CD14-positive monocyte (primary cell): ENCODE measurements around the gene RFX4. TPM values are rescaled to one million over a fixed set of nuclear protein-coding genes. Genes with fewer than 3 reads are reported as not detected.

Experiments used
- DNase-seq, 3 donors: peaks; one replicate each; pipeline ENCODE4 v3.0.0-alpha.2; 2011 to 2022
- H2AFZ ChIP-seq: 2 replicates; pipeline ENCODE4 v1.6.0; 2012; ENCODE audit warnings: mild to moderate bottlenecking, low read depth, low read length, inconsistent platforms; ENCODE audit not compliant: insufficient read depth, poor library complexity, severe bottlenecking
- H3K27ac ChIP-seq, 2 donors: 1 replicate in 1 of 2; 2 replicates in 1 of 2; pipeline ENCODE4 v1.5.1; 2012 to 2013; ENCODE audit warnings: low read length in 2 of 2, control low read depth in 1 of 2, inconsistent platforms in 1 of 2, low read depth in 1 of 2, mild to moderate bottlenecking in 1 of 2
- H3K27me3 ChIP-seq, 2 donors: one replicate each; pipeline versions ENCODE4 v1.6.0 to v1.6.1; 2011 to 2013; ENCODE audit warnings: low read length in 2 of 2; ENCODE audit not compliant: control insufficient read depth in 2 of 2, insufficient read depth in 2 of 2
- H3K36me3 ChIP-seq, 2 donors: replicated peaks in 1 of 2; 1 replicate in 1 of 2; 2 replicates in 1 of 2; pipeline versions ENCODE4 v1.5.1 to v1.6.1; 2012 to 2013; ENCODE audit warnings: low read length in 2 of 2, control low read depth in 1 of 2, inconsistent platforms in 1 of 2, mild to moderate bottlenecking in 1 of 2; ENCODE audit not compliant: insufficient read depth in 2 of 2, control insufficient read depth in 1 of 2
- H3K4me1 ChIP-seq, 2 donors: 1 replicate in 1 of 2; 2 replicates in 1 of 2; pipeline versions ENCODE4 v1.5.1 to v1.6.1; 2012 to 2013; ENCODE audit warnings: low read length in 2 of 2, control low read depth in 1 of 2, inconsistent platforms in 1 of 2, mild to moderate bottlenecking in 1 of 2, moderate library complexity in 1 of 2; ENCODE audit not compliant: insufficient read depth in 2 of 2, control insufficient read depth in 1 of 2
- H3K4me2 ChIP-seq: replicated peaks from 2 replicates; pipeline ENCODE3; 2012; ENCODE audit warnings: low read length, moderate library complexity, mild to moderate bottlenecking; ENCODE audit not compliant: poor library complexity, severe bottlenecking; ENCODE audit errors: extremely low read depth
- H3K4me3 ChIP-seq, 3 experiments: fragments of 200-600 bp in 1 of 3; sonication (generic) in 1 of 3; replicated peaks in 1 of 3; 1 replicate in 2 of 3; 2 replicates in 1 of 3; pipeline ENCODE4 v1.5.1; 2011 to 2013; ENCODE audit warnings: low read length in 3 of 3, mild to moderate bottlenecking in 3 of 3, control low read depth in 2 of 3, low read depth in 2 of 3, inconsistent platforms in 1 of 3, moderate library complexity in 1 of 3
- H3K79me2 ChIP-seq: 2 replicates; pipeline ENCODE4 v1.6.0; 2012; ENCODE audit warnings: mild to moderate bottlenecking, control low read depth, inconsistent platforms, low read length, moderate library complexity; ENCODE audit not compliant: insufficient read depth
- H3K9ac ChIP-seq: 2 replicates; pipeline ENCODE4 v1.6.0; 2017; ENCODE audit warnings: low read length, mild to moderate bottlenecking; ENCODE audit not compliant: insufficient read depth, poor library complexity, severe bottlenecking
- H3K9me3 ChIP-seq, 2 donors: replicated peaks in 1 of 2; 1 replicate in 1 of 2; 2 replicates in 1 of 2; pipeline versions ENCODE4 v1.5.1 to v1.6.1; 2012 to 2013; ENCODE audit warnings: low read length in 2 of 2, control low read depth in 1 of 2; ENCODE audit not compliant: control insufficient read depth in 1 of 2, insufficient read depth in 1 of 2
- H4K20me1 ChIP-seq: 2 replicates; pipeline ENCODE4 v1.6.0; 2012; ENCODE audit warnings: mild to moderate bottlenecking, low read length, control low read depth, moderate library complexity; ENCODE audit not compliant: insufficient read depth
- H3K27ac Mint-ChIP-seq, 7 donors: one replicate each; pipeline ENCODE4 v1.8.0; 2020; ENCODE audit warnings: mild to moderate bottlenecking in 7 of 7, mixed read lengths in 7 of 7, moderate library complexity in 6 of 7, inconsistent platforms in 2 of 7
- H3K27me3 Mint-ChIP-seq, 3 donors: one replicate each; pipeline ENCODE4 v1.8.0; 2021 to 2022; ENCODE audit warnings: low read depth in 3 of 3, mild to moderate bottlenecking in 3 of 3, mixed read lengths in 3 of 3, moderate library complexity in 3 of 3, inconsistent platforms in 1 of 3
- H3K36me3 Mint-ChIP-seq, 2 donors: one replicate each; pipeline ENCODE4 v1.8.0; 2020; ENCODE audit warnings: mixed read lengths in 2 of 2, inconsistent platforms in 1 of 2, mild to moderate bottlenecking in 1 of 2
- H3K4me1 Mint-ChIP-seq: one replicate; pipeline ENCODE4 v1.8.0; 2020; ENCODE audit warnings: mild to moderate bottlenecking, mixed read lengths
- H3K4me3 Mint-ChIP-seq, 2 donors: one replicate each; pipeline ENCODE4 v1.8.0; 2020; ENCODE audit warnings: mild to moderate bottlenecking in 2 of 2, mixed read lengths in 2 of 2, moderate library complexity in 1 of 2
- H3K9me3 Mint-ChIP-seq, 7 donors: one replicate each; pipeline ENCODE4 v1.8.0; 2020 to 2022; ENCODE audit warnings: mixed read lengths in 7 of 7, mild to moderate bottlenecking in 6 of 7, moderate library complexity in 6 of 7, inconsistent platforms in 2 of 7
- WGBS: methylation state at CpG from one replicate; pipeline ENCODE4 v1.1.5; 2013; ENCODE audit warnings: missing lambda C conversion rate; ENCODE audit not compliant: insufficient coverage; 5-methylcytosine and 5-hydroxymethylcytosine counted together
- intact Hi-C, 2 donors: fragments of 100-400 bp; cut with micrococcal nuclease; formaldehyde crosslinking; loops; one replicate each; pipeline versions ENCODE4 v1.15.0 to v1.15.1; 2023
- polyA plus RNA-seq, 3 donors: library from polyadenylated mRNA; depleted of rRNA in 1 of 3; unstranded in 2 of 3; stranded (reverse) in 1 of 3; fragments of 300-500 nt in 2 of 3; fragments of >200 nt in 1 of 3; fragmentation: Illumina TruSeq in 2 of 3; gene quantifications; 1 replicate in 2 of 3; 2 replicates in 1 of 3; pipeline ENCODE4 v1.2.3, GENCODE V29; 2012 to 2021
- TF ChIP-seq, protein P1 (sequence below): fragments of 200-600 bp; IDR thresholded peaks from one replicate; pipeline ENCODE4 v1.8.0; 2022; ENCODE audit warnings: antibody characterized with exemption, mild to moderate bottlenecking

RFX4 gene
- polyA plus RNA-seq, 3 donors = not detected

DNA sequence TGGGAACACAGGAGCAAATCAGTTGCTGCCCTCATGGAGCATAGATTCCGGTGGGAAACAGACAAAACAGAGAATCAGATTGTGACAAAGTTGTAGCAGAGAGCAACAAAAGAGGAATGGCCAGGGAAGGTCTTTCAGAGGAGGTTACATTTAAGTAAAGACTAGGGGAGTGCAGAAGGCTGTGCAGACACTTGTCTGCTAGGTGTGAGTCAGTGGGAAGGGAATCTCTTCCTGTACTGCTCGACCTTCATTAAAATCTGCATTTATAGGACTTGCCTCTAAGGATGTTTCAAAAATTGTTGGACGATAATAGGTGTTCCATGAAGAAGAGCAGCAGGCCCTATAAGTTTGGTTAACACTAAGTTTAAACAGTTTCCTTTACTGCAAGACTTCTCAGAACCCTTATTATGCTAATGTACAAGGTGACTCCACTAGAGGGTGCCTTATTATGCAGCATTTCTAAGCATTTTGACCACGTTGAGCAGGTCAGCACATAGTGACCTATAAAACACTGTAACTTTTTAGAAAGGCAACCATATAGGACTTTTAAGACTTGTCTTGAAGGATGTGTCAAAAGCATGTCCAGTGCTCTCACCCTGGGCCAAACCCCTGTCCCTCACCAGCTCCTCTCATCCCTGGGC, 99.9 kb downstream of the RFX4 start:
- H3K36me3 Mint-ChIP-seq = no peaks in the 10 kb centered on the region
- H3K4me1 ChIP-seq = no peaks in the 10 kb centered on the region
- peak overlapping the region in 1 of 2 donors; percentile 6 for H3K4me3 Mint-ChIP-seq
- H4K20me1 ChIP-seq = no peaks in the 10 kb centered on the region
- no peak overlapping the region for H3K4me3 ChIP-seq
- H3K79me2 ChIP-seq = no peaks in the 10 kb centered on the region
- no peaks in the 10 kb centered on the region for H3K9me3 Mint-ChIP-seq
- no peak overlapping the region for H2AFZ ChIP-seq
- H3K4me2 ChIP-seq = no peak overlapping the region
- no peak overlapping the region for H3K27ac Mint-ChIP-seq
- intact Hi-C loops = no loop called here
- TF ChIP-seq, protein P1, sequence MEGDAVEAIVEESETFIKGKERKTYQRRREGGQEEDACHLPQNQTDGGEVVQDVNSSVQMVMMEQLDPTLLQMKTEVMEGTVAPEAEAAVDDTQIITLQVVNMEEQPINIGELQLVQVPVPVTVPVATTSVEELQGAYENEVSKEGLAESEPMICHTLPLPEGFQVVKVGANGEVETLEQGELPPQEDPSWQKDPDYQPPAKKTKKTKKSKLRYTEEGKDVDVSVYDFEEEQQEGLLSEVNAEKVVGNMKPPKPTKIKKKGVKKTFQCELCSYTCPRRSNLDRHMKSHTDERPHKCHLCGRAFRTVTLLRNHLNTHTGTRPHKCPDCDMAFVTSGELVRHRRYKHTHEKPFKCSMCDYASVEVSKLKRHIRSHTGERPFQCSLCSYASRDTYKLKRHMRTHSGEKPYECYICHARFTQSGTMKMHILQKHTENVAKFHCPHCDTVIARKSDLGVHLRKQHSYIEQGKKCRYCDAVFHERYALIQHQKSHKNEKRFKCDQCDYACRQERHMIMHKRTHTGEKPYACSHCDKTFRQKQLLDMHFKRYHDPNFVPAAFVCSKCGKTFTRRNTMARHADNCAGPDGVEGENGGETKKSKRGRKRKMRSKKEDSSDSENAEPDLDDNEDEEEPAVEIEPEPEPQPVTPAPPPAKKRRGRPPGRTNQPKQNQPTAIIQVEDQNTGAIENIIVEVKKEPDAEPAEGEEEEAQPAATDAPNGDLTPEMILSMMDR = no peak
- WGBS = 100% methylated on average over 1 of the region's 4 CpGs
- H3K36me3 ChIP-seq = no peaks in the 10 kb centered on the region
- no peaks in the 10 kb centered on the region for H3K4me1 Mint-ChIP-seq
- peaks cover 0 to 5% of the 10 kb centered on the region in 2 donors for H3K27me3 ChIP-seq
- no peak for DNase-seq
- H3K9ac ChIP-seq = no peak overlapping the region
- no peak overlapping the region for H3K27ac ChIP-seq
- H3K27me3 Mint-ChIP-seq = peaks cover 10 to 20% (median 12%) of the 10 kb centered on the region in 3 donors
- H3K9me3 ChIP-seq = no peaks in the 10 kb centered on the region

DNA sequence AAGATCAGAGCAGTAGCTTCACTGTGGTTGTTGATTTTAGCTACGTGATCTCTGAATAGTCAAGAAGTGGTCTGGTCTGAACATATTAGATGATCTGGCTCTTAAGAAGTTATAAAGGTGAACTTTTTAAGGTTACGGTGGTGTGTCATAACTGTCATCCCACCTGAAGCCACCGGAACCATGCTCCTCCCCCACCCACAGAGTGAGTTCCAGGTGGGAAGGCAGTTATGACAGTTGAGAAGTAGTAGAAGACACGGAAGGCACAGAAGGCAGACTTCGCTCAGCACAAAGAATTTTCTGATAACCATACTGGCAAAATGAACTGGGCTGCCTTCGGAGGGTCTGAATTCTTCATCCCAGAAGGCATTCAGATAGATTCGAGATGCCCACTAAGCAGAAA, 101.7 kb downstream of the RFX4 start:
- Histone ChIP-seq H3K79me2 (no peaks in the 10 kb centered on the region), H3K9ac (no peak overlapping the region), H3K36me3 (no peaks in the 10 kb centered on the region), H3K27ac (no peak overlapping the region), H3K9me3 (no peaks in the 10 kb centered on the region), H3K27me3 (peaks cover 0 to 5% of the 10 kb centered on the region in 2 donors), H3K4me3 (no peak overlapping the region), H3K4me1 (no peaks in the 10 kb centered on the region), H2AFZ (no peak overlapping the region), H4K20me1 (no peaks in the 10 kb centered on the region), H3K4me2 (no peak overlapping the region)
- 85% methylated on average over 4 of the region's 7 CpGs for WGBS
- peaks cover 13 to 22% (median 15%) of the 10 kb centered on the region in 3 donors for H3K27me3 Mint-ChIP-seq
- H3K27ac Mint-ChIP-seq = no peak overlapping the region
- no peaks in the 10 kb centered on the region for H3K4me1 Mint-ChIP-seq
- no peak overlapping the region for H3K4me3 Mint-ChIP-seq
- DNase-seq = no peak
- TF ChIP-seq, protein P1 = no peak
- intact Hi-C loops = no loop called here
- no peaks in the 10 kb centered on the region for H3K9me3 Mint-ChIP-seq
- H3K36me3 Mint-ChIP-seq = no peaks in the 10 kb centered on the region
